Mesendoderm (in vitro differentiated cells): Measurements from ENCODE around the gene YPEL2.

ENCODE experiments used
- DNase-seq: peaks from one replicate; pipeline ENCODE4 v3.0.0; 2013
- H2AK5ac ChIP-seq: 2 replicates; pipeline ENCODE4 v1.6.1; 2013; ENCODE audit warnings: low read length, inconsistent platforms
- H2BK120ac ChIP-seq: 2 replicates; pipeline ENCODE4 v1.6.1; 2013; ENCODE audit warnings: low read depth, mild to moderate bottlenecking, low read length, moderate library complexity, mixed read lengths
- H2BK15ac ChIP-seq: replicated peaks from 2 replicates; pipeline ENCODE4 v1.6.1; 2013; ENCODE audit warnings: low read depth, mild to moderate bottlenecking, moderate library complexity
- H2BK5ac ChIP-seq: 2 replicates; pipeline ENCODE4 v1.6.1; 2013; ENCODE audit warnings: low read length, inconsistent platforms
- H3K18ac ChIP-seq: 2 replicates; pipeline ENCODE4 v1.6.1; 2013; ENCODE audit warnings: mild to moderate bottlenecking, low read length, mixed read lengths
- H3K23ac ChIP-seq: one replicate; pipeline ENCODE4 v1.6.1; 2013; ENCODE audit warnings: low read length
- H3K27ac ChIP-seq: 2 replicates; pipeline ENCODE4 v1.5.1; 2013; ENCODE audit warnings: low read depth, mild to moderate bottlenecking, inconsistent platforms, low read length, moderate library complexity
- H3K27me3 ChIP-seq: 2 replicates; pipeline ENCODE4 v1.6.1; 2013; ENCODE audit warnings: low read length, control low read depth, mild to moderate bottlenecking, inconsistent platforms; ENCODE audit not compliant: insufficient read depth, poor library complexity
- H3K36me3 ChIP-seq: 2 replicates; pipeline ENCODE4 v1.6.1; 2013; ENCODE audit warnings: low read length, inconsistent platforms; ENCODE audit not compliant: control insufficient read depth, insufficient read depth
- H3K4ac ChIP-seq: one replicate; pipeline ENCODE4 v1.6.1; 2013; ENCODE audit warnings: low read depth, mild to moderate bottlenecking, low read length, moderate library complexity
- H3K4me1 ChIP-seq: 2 replicates; pipeline ENCODE4 v1.6.1; 2013; ENCODE audit warnings: low read depth, low read length, inconsistent platforms; ENCODE audit not compliant: control insufficient read depth
- H3K4me2 ChIP-seq: 2 replicates; pipeline ENCODE4 v1.6.1; 2013; ENCODE audit warnings: low read length
- H3K4me3 ChIP-seq: 2 replicates; pipeline ENCODE4 v1.5.1; 2013; ENCODE audit warnings: mild to moderate bottlenecking, low read length
- H3K56ac ChIP-seq: one replicate; pipeline ENCODE4 v1.6.1; 2013; ENCODE audit warnings: low read length
- H3K79me1 ChIP-seq: 2 replicates; pipeline ENCODE4 v1.6.1; 2013; ENCODE audit warnings: low read length, inconsistent platforms
- H3K79me2 ChIP-seq: 2 replicates; pipeline ENCODE4 v1.6.1; 2013; ENCODE audit warnings: mild to moderate bottlenecking, low read length; ENCODE audit not compliant: control insufficient read depth, insufficient read depth
- H3K9ac ChIP-seq: 2 replicates; pipeline ENCODE4 v1.6.1; 2013; ENCODE audit warnings: low read length, inconsistent platforms
- H4K5ac ChIP-seq: one replicate; pipeline ENCODE4 v1.6.1; 2013; ENCODE audit warnings: low read length
- H4K8ac ChIP-seq: one replicate; pipeline ENCODE4 v1.6.1; 2013; ENCODE audit warnings: low read depth, mild to moderate bottlenecking, control low read depth, low read length, moderate library complexity
- WGBS: extraction: QIAGEN DNeasy Blood & Tissue Kit; methylation state at CpG from one replicate; pipeline ENCODE4 v1.1.7; 2013; ENCODE audit warnings: low lambda C conversion rate, missing lambda C conversion rate; ENCODE audit not compliant: insufficient coverage; ENCODE audit errors: extremely low coverage; 5-methylcytosine and 5-hydroxymethylcytosine counted together

Gene YPEL2

GRCh38 chr17:59355702-59356325, 24.4 kb downstream of the YPEL2 start:
- H3K27ac ChIP-seq = no peak overlapping the region
- H3K4me3 ChIP-seq = no peak overlapping the region
- no peak for DNase-seq

DNA sequence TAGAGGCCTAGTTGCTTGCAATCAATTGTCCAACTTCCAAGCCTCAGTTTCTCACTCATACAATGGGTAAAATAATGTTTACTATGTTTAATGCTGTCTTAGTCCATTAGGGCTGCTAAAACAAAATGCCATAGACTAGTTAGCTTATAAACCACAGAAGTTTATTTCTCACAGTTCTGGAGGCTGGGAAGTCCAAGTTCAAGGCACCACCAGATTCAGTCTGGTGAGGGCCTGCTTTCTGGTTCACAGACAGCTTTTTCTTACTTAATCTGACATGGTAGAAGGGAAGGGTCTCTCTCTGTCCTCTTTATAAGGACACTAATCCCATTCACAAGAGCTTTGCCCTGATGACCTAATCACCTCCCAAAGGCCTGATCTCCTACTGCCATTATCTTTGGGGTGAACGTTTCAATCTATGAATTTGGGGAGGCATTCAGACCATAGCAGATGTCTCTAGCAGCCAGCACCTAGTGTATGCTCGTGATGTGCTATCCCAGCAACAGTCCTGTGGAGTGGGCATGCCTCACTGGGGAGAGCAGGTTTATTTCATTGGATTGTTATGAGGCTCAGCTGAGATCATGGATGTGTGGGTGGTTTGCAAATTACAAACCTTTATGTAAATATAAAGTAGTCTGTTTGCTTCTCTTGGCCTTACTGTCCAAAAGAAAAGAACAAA, 25.2 kb downstream of the YPEL2 start:
- peaks cover 3% of the 10 kb centered on the region for H3K79me1 ChIP-seq
- H3K27me3 ChIP-seq = no peaks in the 10 kb centered on the region
- no peak overlapping the region for H3K56ac ChIP-seq
- no peak overlapping the region for H3K9ac ChIP-seq
- no peak overlapping the region for H2AK5ac ChIP-seq
- no peak for DNase-seq
- peaks cover 4% of the 10 kb centered on the region for H3K4me1 ChIP-seq
- H2BK120ac ChIP-seq = no peak overlapping the region
- H4K8ac ChIP-seq = no peak overlapping the region
- H3K79me2 ChIP-seq = no peaks in the 10 kb centered on the region
- no peak overlapping the region for H3K18ac ChIP-seq
- H3K4me2 ChIP-seq = no peak overlapping the region
- no peaks in the 10 kb centered on the region for H3K36me3 ChIP-seq
- WGBS = no CpG with 5 or more reads among the region's 2 CpGs
- H3K4ac ChIP-seq = no peak overlapping the region
- H2BK5ac ChIP-seq = no peak overlapping the region
- H3K23ac ChIP-seq = no peak overlapping the region
- H3K27ac ChIP-seq = no peak overlapping the region
- no peak overlapping the region for H2BK15ac ChIP-seq
- H3K4me3 ChIP-seq = no peak overlapping the region
- no peak overlapping the region for H4K5ac ChIP-seq

More at GRCh38 chr17:59355702-59356325, 24.4 kb downstream of the YPEL2 start:
- Histone ChIP-seq H3K56ac (no peak overlapping the region), H3K27me3 (no peaks in the 10 kb centered on the region), H4K5ac (no peak overlapping the region), H3K79me2 (no peaks in the 10 kb centered on the region), H3K4me1 (peaks cover 4% of the 10 kb centered on the region), H3K18ac (no peak overlapping the region), H2BK15ac (no peak overlapping the region), H4K8ac (no peak overlapping the region), H3K36me3 (no peaks in the 10 kb centered on the region), H3K79me1 (peaks cover 3% of the 10 kb centered on the region), H2BK120ac (no peak overlapping the region), H3K23ac (no peak overlapping the region), H2AK5ac (no peak overlapping the region), H3K4ac (no peak overlapping the region), H3K9ac (no peak overlapping the region), H3K4me2 (no peak overlapping the region), H2BK5ac (no peak overlapping the region)
- no CpG with 5 or more reads among the region's 4 CpGs for WGBS

DNA sequence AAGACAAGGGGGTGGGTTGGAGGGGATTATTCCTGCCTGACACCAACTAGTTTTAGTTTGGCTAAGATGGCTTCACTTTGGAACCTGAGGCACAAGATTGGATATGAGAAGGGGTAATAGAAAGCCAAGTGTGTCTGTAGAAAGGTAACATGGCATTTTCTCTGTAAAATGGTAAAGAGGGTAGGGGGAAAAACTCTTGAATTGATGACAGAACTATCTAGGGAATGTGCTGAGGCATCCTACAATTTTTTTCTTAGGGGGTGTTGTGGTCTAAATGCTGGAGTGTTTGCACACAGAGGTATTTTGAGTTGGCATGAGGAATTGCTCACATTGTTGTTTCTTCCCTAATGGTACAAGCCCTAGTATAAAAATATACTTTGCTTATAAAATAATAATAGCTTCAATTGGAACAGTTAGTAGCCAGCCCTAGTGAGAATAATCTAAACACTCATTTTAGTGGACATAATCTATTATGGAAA, 25.8 kb downstream of the YPEL2 start:
- Histone ChIP-seq H3K56ac (no peak overlapping the region), H3K36me3 (no peaks in the 10 kb centered on the region)

DNA sequence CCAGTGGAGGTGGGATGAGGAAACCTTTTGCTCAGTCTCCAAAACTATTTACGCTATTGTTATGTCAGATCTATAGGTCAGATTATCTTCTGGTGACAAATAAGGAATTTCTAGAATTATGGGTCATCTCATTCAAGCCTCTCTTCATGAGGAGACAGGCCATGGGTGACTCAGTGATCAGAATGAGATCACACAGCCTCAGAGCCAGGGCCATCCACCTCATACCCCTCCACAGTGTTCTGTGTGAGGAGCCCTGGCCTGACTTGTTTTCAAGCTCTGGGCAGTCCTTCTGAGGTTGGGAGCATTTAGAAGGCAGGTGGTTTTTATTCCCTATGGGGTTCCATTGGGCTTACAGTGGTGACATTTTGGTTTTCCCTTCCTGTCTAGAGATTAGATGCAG, 26.5 kb downstream of the YPEL2 start:
- Histone ChIP-seq H2BK15ac (no peak overlapping the region), H3K27ac (no peak overlapping the region), H3K4me2 (no peak overlapping the region), H3K4me3 (no peak overlapping the region), H3K36me3 (no peaks in the 10 kb centered on the region), H3K9ac (no peak overlapping the region), H3K23ac (no peak overlapping the region), H3K27me3 (no peaks in the 10 kb centered on the region), H2BK5ac (no peak overlapping the region), H2BK120ac (no peak overlapping the region), H4K8ac (no peak overlapping the region), H2AK5ac (no peak overlapping the region), H3K79me1 (peaks cover 3% of the 10 kb centered on the region), H3K18ac (no peak overlapping the region), H3K4me1 (peaks cover 4% of the 10 kb centered on the region), H3K56ac (no peak overlapping the region), H3K79me2 (no peaks in the 10 kb centered on the region), H3K4ac (no peak overlapping the region), H4K5ac (no peak overlapping the region)
- DNase-seq = no peak
- no CpG with 5 or more reads among the region's 1 CpG for WGBS

More for the DNA sequence above, 25.8 kb downstream of the YPEL2 start:
- Histone ChIP-seq H3K79me1 (peaks cover 3% of the 10 kb centered on the region), H3K27ac (no peak overlapping the region), H2BK120ac (no peak overlapping the region), H3K4ac (no peak overlapping the region), H4K8ac (no peak overlapping the region), H4K5ac (no peak overlapping the region), H3K9ac (no peak overlapping the region), H2AK5ac (no peak overlapping the region), H3K4me2 (no peak overlapping the region), H3K18ac (no peak overlapping the region), H3K79me2 (no peaks in the 10 kb centered on the region), H2BK15ac (no peak overlapping the region), H2BK5ac (no peak overlapping the region), H3K27me3 (no peaks in the 10 kb centered on the region), H3K4me3 (no peak overlapping the region), H3K23ac (no peak overlapping the region), H3K4me1 (peaks cover 4% of the 10 kb centered on the region)
- DNase-seq = no peak

- no peak overlapping the region for H3K18ac ChIP-seq
- H3K56ac ChIP-seq = no peak overlapping the region
- peaks cover 2% of the 10 kb centered on the region for H3K79me1 ChIP-seq
- H3K27ac ChIP-seq = no peak overlapping the region
- H3K36me3 ChIP-seq = no peaks in the 10 kb centered on the region
- H2BK15ac ChIP-seq = no peak overlapping the region
- no CpG with 5 or more reads among the region's 3 CpGs for WGBS
- DNase-seq = no peak
- no peak overlapping the region for H3K23ac ChIP-seq
- H2BK5ac ChIP-seq = no peak overlapping the region
- H3K4me3 ChIP-seq = no peak overlapping the region
- H3K4ac ChIP-seq = no peak overlapping the region
- H3K27me3 ChIP-seq = no peaks in the 10 kb centered on the region
- no peaks in the 10 kb centered on the region for H3K79me2 ChIP-seq
- no peak overlapping the region for H4K8ac ChIP-seq
- H3K9ac ChIP-seq = no peak overlapping the region
- peaks cover 13% of the 10 kb centered on the region for H3K4me1 ChIP-seq
- H2AK5ac ChIP-seq = no peak overlapping the region
- no peak overlapping the region for H4K5ac ChIP-seq
- H2BK120ac ChIP-seq = no peak overlapping the region
- H3K4me2 ChIP-seq = no peak overlapping the region
Observed at GRCh38 chr17:59361386-59361785, 29.9 kb downstream of the YPEL2 start.
